Panc1 (cell line): Measurements from ENCODE around the gene FKBP4. TPM values are rescaled to one million over a fixed set of nuclear protein-coding genes. Genes with fewer than 3 reads are reported as not detected.

ENCODE experiments used
- ATAC-seq: fragments of 200-7000 bp; cut with Tn5 transposase; 2 replicates; pipeline ENCODE4 v1.9.1; 2020; ENCODE audit warnings: mild to moderate bottlenecking, moderate library complexity
- BruUV-seq: library from RNA; stranded (reverse); fragments of 400-500 nt; replicated peaks from 2 replicates; lab custom pipeline; 2021; lab: Mats Ljungman, UMichigan
- CTCF ChIA-PET: fragments of 300-600 bp; sonication (Branson Sonifier 250); formaldehyde crosslinking; loops from one replicate; lab custom pipeline; 2022; ENCODE audit warnings: antibody characterized with exemption; lab: Charles Lee
- POLR2A ChIA-PET: fragments of 300-600 bp; sonication (Branson Sonifier 250); formaldehyde crosslinking; loops from one replicate; lab custom pipeline; 2022; ENCODE audit warnings: antibody characterized with exemption; lab: Charles Lee
- DNase-seq: peaks from one replicate; pipeline ENCODE4 v3.0.0-alpha.2; 2010; ENCODE audit warnings: low read depth, low spot score
- H3K27ac ChIP-seq: 2 replicates; pipeline ENCODE4 v1.5.1; 2011; ENCODE audit warnings: mild to moderate bottlenecking, low read length, inconsistent platforms
- H3K27me3 ChIP-seq: fragments of 200-500 bp; sonication (Bioruptor generic); 2 replicates; pipeline ENCODE4 v1.6.0; 2014; ENCODE audit warnings: low read length, inconsistent platforms; ENCODE audit not compliant: control insufficient read depth, insufficient read depth
- H3K36me3 ChIP-seq: fragments of 200-500 bp; sonication (Bioruptor generic); 2 replicates; pipeline ENCODE4 v1.5.1; 2014; ENCODE audit warnings: inconsistent platforms, mild to moderate bottlenecking, low read length, moderate library complexity; ENCODE audit not compliant: control insufficient read depth, insufficient read depth
- H3K4me1 ChIP-seq: 2 replicates; pipeline ENCODE4 v1.5.1; 2011; ENCODE audit warnings: inconsistent platforms, mild to moderate bottlenecking, low read length, moderate library complexity; ENCODE audit not compliant: control insufficient read depth, insufficient read depth
- H3K4me3 ChIP-seq, 2 experiments: 2 replicates each; pipeline ENCODE4 v1.5.1; 2011 to 2012; ENCODE audit warnings: low read depth in 2 of 2, low read length in 2 of 2, mild to moderate bottlenecking in 2 of 2, inconsistent platforms in 1 of 2, moderate library complexity in 1 of 2
- H3K9me3 ChIP-seq: fragments of 200-500 bp; sonication (Bioruptor generic); 2 replicates; pipeline ENCODE4 v1.5.1; 2014; ENCODE audit warnings: low read depth, mild to moderate bottlenecking, inconsistent platforms, low read length, moderate library complexity; ENCODE audit not compliant: control insufficient read depth, insufficient read depth
- CTCF ChIP-seq: fragments of 450-650 bp; IDR thresholded peaks from 2 replicates; pipeline ENCODE4 v1.5.1; 2017; ENCODE audit warnings: mild to moderate bottlenecking
- SIN3A ChIP-seq: IDR thresholded peaks from 2 replicates; pipeline ENCODE4 v1.6.1; 2012; ENCODE audit warnings: low read depth, mild to moderate bottlenecking, low read length, moderate library complexity, borderline replicate concordance; ENCODE audit not compliant: insufficient read depth
- in situ Hi-C: cut with HindIII; loops from 2 replicates; pipeline ENCODE4 v1.10.0; 2016; ENCODE audit warnings: low sequenced_read_pairs, low pct_unique_long_range_greater_than_20kb
- intact Hi-C: fragments of 100-400 bp; cut with micrococcal nuclease; formaldehyde crosslinking; loops from one replicate; pipeline ENCODE4 v1.10.0; 2022; ENCODE audit not compliant: unreplicated experiment
- total RNA-seq: library from RNA; stranded (reverse); gene quantifications from one replicate; pipeline ENCODE4 v1.2.1, GENCODE V29; 2021; ENCODE audit not compliant: unreplicated experiment

Gene FKBP4
- total RNA-seq, 1 experiment from 2014 or later, result 64.9 TPM

GRCh38 chr12:2853626-2854025 lies 58.9 kb downstream of the FKBP4 start:
- BruUV-seq, result no TSS peak
- DNase-seq (no peak), ATAC-seq (peak; percentile 77)
- POLR2A ChIA-PET, result interaction anchor here (0.7 kb wide), 1 partner anchor 10 kb away, joined by 3 read pairs; no protein-coding TSS in a partner anchor
- TF ChIP-seq SIN3A, result no peak
- peak; percentile 88 for TF ChIP-seq CTCF
- intact Hi-C loops (no loop called here), in situ Hi-C loops (no loop called here)
- Histone ChIP-seq H3K4me3 (no peak overlapping the region), H3K4me1 (no peaks in the 10 kb centered on the region), H3K27me3 (no peaks in the 10 kb centered on the region), H3K27ac (no peak overlapping the region), H3K9me3 (no peaks in the 10 kb centered on the region), H3K36me3 (no peaks in the 10 kb centered on the region)
- CTCF ChIA-PET, result interaction anchor here (0.5 to 0.7 kb wide), 5 partner anchors 11 to 86 kb away, joined by 3 to 7 read pairs (median 4); no protein-coding TSS in a partner anchor

Other genes with a start within 250 kb of the FKBP4 start
- 17.4 TPM for gene ITFG2, start 17.7 kb downstream of the FKBP4 start, total RNA-seq
- not detected for gene NRIP2, start 40.1 kb downstream of the FKBP4 start, total RNA-seq
- not detected for gene TEX52, start 62.1 kb downstream of the FKBP4 start, total RNA-seq
- 71.2 TPM for gene FOXM1, start 82.2 kb downstream of the FKBP4 start, total RNA-seq
- 37.7 TPM for gene RHNO1, start 82.3 kb downstream of the FKBP4 start, total RNA-seq
- 29.3 TPM for gene TULP3, start 95.9 kb downstream of the FKBP4 start, total RNA-seq
- 47.6 TPM for gene TEAD4, start 164.4 kb downstream of the FKBP4 start, total RNA-seq